ENCODE data around the gene ADORA3.

Gene ADORA3

GRCh38 chr1:111470596-111470995 is 32.8 kb downstream of the ADORA3 start:
- no peak for DNase-seq (ENCODE audit: low read depth)
- TF ChIP-seq CTCF (conservative IDR thresholded peaks at IDR 0.05; ENCODE audit: low read depth, low read length): no peak

GRCh38 chr1:111469539-111469938 is 33.9 kb downstream of the ADORA3 start:
- DNase-seq (ENCODE audit: low read depth): no peak
- H3K4me3 ChIP-seq (ENCODE audit: low read depth, low read length): no peak overlapping the region
- no peak for TF ChIP-seq CTCF (conservative IDR thresholded peaks at IDR 0.05; ENCODE audit: low read depth, low read length)

More at GRCh38 chr1:111470596-111470995, 32.8 kb downstream of the ADORA3 start:
- H3K4me3 ChIP-seq (ENCODE audit: low read depth, low read length): no peak overlapping the region

GRCh38 chr1:111468717-111469100 is 34.7 kb downstream of the ADORA3 start:
- TF ChIP-seq CTCF (conservative IDR thresholded peaks at IDR 0.05; ENCODE audit: low read depth, low read length): no peak
- DNase-seq (ENCODE audit: low read depth): no peak
- no peak overlapping the region for H3K4me3 ChIP-seq (ENCODE audit: low read depth, low read length)

- no peak overlapping the region for H3K4me3 ChIP-seq (ENCODE audit: low read depth, low read length)
- TF ChIP-seq CTCF (conservative IDR thresholded peaks at IDR 0.05; ENCODE audit: low read depth, low read length): peak; percentile 5
- no peak for DNase-seq (ENCODE audit: low read depth)
These were observed 35.3 kb downstream of the ADORA3 start for GRCh38 chr1:111467865-111468716.

- TF ChIP-seq CTCF (conservative IDR thresholded peaks at IDR 0.05; ENCODE audit: low read depth, low read length): no peak
- no peak for DNase-seq (ENCODE audit: low read depth)
- no peak overlapping the region for H3K4me3 ChIP-seq (ENCODE audit: low read depth, low read length)
These were observed 37.0 kb downstream of the ADORA3 start for GRCh38 chr1:111466480-111466879.

GRCh38 chr1:111465754-111466153 is 37.7 kb downstream of the ADORA3 start:
- DNase-seq (ENCODE audit: low read depth): no peak
- TF ChIP-seq CTCF (conservative IDR thresholded peaks at IDR 0.05; ENCODE audit: low read depth, low read length): no peak
- no peak overlapping the region for H3K4me3 ChIP-seq (ENCODE audit: low read depth, low read length)
